GM21360 (cell line): ENCODE data around the gene APOL6.
"Not testable (repeated sequence)": the region's sequence is repeated elsewhere in the genome, so short reads cannot be mapped to it uniquely, and the experiment has no call there.

Source experiments
- ATAC-seq: cut with Tn5 transposase; IDR thresholded peaks from one replicate; pipeline ENCODE4 v1.9.1; 2021; ENCODE audit warnings: mild to moderate bottlenecking, moderate library complexity; ENCODE audit not compliant: unreplicated experiment

The APOL6 gene

GRCh38 chr22:35617137-35617755 lies 31.0 kb upstream of the APOL6 start, which contains the start of gene MB:
Gene MB, minus strand, starts transcription at chr22:35617329. Its CDS starts 72 bp downstream, at chr22:35617257.
- ATAC-seq, result no peak

- no peak for ATAC-seq
Observed at GRCh38 chr22:35618427-35619223, 29.6 kb upstream of the APOL6 start.

- ATAC-seq, result no peak
Observed at GRCh38 chr22:35619336-35620094, 28.7 kb upstream of the APOL6 start.

GRCh38 chr22:35620624-35621251 lies 27.5 kb upstream of the APOL6 start:
- no peak for ATAC-seq

DNA sequence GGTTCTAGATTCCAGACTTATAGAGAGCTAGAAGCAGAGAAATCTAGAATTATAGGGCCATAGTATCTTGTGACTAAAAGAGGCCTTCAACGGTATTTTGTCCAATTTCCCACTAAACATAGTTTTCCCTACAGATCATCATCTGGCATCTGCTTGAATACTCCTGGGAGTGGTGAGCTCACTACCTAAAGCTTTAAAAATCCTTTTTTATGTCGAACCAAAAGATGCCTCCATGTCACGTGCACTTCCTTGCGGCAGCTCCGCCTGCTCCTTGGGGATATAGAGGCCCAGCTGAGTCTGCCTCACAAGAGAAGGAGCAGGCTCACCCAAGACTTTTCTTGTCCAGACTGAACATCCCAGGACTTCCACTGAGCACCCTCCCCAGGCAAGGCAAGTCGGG lies 26.8 kb upstream of the APOL6 start:
- ATAC-seq, result no peak

DNA sequence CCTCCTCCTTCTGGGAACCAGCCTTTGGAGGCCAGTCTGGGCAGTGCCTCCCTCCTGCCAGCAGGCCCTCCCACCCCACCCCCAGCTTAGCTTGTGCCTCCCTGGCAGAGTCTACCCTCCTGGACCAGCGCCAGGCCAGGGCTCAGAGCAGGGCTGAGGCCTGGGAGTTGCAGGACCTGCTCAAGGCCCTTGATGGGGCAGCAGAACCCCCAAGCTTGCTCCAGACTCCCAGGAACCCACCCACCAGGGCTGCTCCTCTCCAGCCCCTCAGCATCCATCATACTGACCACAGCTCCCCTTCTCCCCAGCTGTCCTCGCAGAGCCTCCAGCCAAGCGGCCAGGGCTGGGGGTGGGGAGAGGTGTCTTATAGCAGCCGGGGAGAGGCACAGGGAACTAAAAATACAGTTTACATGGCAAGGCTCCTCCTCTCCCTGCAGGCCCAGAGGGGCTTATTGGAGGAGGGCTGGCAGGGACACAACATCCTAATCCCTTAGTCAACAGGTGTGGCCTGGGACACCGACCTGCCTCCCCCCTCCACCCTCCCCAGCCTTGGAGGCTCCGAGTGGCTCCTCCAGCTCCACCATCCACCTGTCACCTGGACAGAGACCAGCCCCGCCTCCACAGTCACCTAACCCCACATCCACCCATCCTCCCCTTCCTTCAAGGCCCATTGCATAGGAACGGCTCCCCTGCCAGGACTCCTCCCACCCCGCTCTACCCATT lies 25.9 kb upstream of the APOL6 start:
- no peak for ATAC-seq

DNA sequence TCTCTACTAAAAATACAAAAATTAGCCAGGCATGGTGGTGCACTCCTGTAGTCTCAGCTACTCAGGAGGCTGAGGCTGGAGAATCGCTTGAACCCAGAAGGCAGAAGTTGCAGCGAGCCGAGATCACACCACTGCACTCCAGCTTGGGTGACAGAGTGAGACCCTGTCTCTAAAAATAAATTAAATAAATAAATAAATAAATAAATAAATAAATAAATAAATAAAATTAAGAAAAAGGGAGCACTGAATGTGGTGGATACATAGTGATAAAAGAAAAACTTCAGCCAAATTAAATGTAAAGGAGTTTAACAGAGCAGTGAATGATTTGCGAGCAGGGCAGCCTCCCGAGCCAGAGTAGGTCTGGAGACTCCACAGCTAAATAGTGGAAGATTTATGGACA lies 24.4 kb upstream of the APOL6 start:
- not testable (repeated sequence) for ATAC-seq

DNA sequence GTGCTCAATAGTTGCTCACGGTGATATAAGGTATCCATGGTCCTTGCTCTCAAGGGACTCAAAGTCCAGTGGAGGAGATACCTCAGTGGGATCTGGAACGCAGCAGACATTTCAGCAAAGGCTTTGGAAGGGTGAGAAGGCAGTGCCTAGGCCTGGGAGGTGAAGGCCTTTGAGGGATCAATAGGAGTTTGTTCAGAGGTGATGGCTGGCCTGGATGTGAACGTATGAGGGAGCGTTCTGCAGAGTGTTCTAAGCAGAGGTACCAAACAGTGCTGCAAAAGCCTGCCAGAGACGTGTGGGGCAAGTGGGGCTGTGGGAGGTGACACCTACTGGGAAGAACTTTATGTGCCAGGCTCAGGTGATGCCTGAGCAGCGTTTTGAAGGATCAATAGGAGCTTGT lies 23.7 kb upstream of the APOL6 start:
- no peak for ATAC-seq

DNA sequence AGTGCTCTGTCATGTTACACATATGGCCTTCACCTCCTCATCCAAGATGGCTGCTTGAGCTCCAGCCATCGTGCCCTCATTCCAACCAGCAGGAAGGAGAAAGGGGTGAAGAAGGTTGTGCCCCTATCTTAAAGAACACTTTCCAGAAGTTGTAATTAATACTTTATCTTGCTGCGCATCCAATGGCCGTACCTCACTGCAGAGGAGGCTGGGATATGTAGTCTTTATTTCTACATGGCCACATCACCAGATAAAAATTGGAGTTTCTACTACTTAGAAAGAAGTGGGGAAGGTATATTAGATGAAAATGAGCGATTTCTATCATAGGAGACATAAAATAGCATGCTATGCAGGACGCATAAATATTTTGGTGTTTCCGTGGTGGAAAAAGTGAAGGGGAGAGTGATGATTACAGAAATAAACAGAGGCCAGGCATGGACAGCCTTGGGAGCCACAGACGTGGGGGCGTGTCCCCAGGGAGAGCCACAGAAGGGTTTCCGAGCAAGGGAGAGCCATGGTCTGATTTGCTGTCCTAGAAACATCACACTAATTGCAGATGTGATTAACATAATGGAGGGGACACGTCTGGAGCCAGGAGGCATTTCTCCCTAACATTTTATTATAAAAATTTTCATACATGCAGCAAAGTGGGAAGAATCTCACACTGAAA lies 22.3 kb upstream of the APOL6 start:
- no peak for ATAC-seq

DNA sequence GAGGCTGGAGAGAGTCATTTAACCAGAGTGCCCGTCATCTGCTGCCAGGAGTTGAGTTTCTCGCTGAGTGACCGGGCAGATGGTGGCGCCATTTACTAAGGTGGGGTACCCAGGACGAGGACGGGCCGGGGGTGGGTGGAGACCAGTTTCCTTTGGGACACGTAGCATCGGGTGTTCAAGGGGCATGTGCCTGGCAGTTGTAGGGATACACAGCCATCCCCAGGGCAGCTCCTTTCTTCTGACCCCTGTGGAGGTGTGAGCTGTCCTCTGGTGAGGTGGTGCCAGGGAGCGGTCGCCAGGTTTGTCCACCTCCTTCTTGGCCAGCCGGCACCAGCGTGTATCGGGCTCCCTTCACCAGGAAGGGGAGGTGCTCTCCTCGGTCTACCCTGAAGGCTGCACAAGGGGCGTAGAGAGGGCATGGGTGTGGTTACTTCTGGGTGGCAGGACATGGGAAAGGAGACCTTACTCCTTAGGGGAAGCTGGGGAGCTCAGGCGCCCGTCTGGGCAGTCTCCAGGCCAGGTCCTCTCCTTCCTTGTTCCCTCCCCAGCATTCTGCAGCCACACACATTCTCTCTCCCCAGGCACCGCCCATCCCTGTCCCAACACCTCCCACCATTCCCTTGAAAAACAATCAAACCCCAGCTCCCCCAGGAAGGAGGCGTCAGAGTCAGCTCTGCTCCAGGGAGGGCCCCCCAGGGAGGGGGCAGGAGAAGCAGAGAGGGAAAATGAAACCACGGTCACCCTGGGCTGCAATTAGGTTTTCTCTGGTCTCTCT lies 20.8 kb upstream of the APOL6 start:
- no peak for ATAC-seq

DNA sequence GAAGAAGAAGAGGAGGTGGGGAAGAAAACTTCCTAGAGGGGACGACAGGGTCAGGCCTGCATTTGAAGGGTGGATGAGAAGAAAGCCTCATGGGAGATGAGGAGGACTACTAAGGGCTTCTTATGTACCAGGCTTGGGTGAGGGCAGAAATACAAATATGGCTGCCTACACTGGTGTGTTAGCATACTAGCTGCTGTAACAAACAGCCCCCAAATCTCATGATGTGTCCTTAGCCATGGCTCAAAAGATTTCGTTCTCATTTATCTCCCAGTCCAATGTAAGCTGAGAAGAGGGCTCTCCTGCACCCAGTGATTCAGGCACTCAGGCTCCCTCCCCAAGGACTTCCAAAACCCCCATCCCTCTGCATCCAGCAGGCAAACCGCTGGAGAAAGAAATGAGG lies 19.5 kb upstream of the APOL6 start:
- ATAC-seq, result no peak

DNA sequence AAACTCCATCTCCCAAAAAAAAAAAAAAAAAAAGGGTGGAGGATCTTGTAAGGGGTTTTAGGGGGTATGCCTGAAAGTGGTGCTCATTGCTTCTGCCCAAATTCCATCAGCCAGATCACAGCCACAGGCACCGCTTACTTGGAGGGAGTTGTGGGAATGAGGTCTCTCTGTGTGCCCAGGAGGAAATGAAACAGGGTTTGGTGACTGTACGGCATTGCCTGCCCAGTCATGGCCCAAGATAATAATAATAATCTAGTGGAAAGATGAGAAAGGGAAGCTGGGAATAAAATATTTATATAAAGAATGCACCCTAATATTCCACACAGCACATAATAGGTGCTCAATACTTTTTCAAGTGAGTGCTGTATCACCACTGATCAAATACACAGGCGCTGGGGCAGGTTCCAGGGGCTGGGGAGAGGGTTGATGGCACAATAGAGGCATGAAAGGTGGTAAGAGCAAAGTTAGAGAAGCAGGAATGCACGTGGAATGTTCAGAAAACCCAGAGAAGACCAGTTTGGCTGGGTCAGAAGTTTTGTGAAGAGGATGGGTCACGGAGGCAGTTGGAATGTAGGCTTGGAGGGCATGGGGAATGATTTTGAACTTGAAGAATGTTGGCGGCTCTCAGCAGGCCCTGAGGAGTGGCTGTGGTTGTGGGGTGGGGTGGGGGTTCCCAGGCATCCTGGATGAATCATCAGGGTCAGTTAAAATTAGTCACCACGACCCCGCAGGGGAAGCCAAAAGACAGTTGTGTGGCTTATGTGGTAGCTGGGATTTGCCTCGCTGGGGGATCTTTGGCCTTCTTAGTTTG lies 18.6 kb upstream of the APOL6 start:
- no peak for ATAC-seq

DNA sequence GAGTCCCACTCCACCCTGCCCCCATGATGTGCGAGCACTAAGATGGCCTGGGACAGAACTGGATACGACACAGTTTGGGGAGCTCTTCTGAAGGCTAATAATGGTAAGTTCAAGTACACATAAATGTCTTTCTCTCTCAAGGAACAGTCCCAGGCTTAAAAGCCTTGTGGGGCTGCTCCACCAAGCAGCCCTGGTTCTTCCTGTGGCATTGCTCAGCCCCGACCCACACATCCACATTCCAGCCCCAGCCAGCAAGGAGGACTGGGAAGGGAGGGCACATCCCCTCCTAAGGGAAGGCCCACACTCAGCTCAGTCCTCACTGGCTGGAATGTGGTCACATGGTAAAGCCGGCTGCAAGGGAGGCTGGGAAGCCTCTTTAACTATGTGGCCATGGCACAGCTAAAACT lies 17.9 kb upstream of the APOL6 start:
- no peak for ATAC-seq

DNA sequence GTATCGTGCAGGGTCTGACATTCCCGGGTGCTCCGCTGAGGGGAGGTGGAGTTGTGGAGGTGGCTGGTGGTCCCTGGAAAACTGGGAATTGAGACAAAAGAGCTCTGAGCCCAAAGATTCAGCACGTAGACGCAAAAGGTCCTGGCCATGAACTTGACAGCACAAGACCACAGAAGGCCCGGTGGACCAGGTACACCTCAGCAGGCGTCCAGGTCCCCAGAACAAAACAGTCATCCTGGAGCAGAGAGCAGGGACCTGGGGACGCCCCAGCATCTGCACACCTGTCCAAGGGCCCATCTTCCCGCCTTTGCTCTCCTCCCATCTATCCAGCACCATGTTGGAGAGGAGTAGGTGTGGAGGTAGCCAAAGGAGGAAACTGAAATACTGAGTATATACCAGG lies 17.4 kb upstream of the APOL6 start:
- no peak for ATAC-seq

DNA sequence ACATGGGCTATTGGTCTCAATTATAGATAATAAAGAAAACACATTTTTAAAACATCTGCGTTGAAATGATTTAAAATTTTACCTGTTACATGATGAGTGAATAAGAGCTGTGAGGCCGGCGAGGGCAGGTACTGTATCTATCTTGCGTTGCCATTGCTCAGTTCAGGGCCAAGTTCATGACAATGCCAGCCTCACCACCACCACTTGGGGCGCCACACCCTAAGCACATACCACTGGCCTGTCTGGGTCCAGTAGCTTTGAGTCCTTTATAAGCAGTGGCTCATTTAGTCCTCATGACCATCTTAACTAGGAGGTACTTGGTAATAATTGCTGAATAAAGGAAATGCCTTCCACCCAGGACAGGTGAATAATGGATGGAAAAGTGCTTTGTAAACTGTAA lies 16.6 kb upstream of the APOL6 start:
- no peak for ATAC-seq

DNA sequence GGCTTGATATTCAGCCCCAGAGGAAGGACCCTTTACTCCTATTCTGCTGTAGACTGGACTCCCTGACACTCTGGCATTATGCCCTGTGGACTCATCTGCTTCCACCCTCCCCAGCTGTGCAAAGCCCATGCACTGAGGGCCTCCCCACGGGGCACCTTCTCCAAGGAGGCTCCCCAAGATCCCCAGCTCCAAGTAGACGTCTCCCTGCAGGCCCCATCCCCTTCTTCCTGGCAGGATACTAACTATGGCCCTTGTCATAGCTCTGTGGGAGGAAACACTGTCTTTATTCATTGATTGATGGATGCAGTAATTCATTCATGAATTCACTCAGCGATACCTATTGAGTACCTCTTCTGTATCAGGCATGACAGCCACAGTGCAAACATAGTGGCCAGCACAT lies 15.3 kb upstream of the APOL6 start:
- no peak for ATAC-seq

- ATAC-seq, result no peak
Observed at GRCh38 chr22:35633520-35633919, 14.7 kb upstream of the APOL6 start.

- ATAC-seq, result no peak
Observed at GRCh38 chr22:35634015-35634414, 14.2 kb upstream of the APOL6 start.
